ENCODE measurements around the gene ANKRD39. TPM values are rescaled to one million over a fixed set of nuclear protein-coding genes. Genes with fewer than 3 reads are reported as not detected.

Gene ANKRD39
- total and polyA plus RNA-seq, 2 of the 8 experiments (the other 6 are each of a cell fraction or from before 2014, with no cell fraction given): 18.5 to 21.3 TPM

DNA sequence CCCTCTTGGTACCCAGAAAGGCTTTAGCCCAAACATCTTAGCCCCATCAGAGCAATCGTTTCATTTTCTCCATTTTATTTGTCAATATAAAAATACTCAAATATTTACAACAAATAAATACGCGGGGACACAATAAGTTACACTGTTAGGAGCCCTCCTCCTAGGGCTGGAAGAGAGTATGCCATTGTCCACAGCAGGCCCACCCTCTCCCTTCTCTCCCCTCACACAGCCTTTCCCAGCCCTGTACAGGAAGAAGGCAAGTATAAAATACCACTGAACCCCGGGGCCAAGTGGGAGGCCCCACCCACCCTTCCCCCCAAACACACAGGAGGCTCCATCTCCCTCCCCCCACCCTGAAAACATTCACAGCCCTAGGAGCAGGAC is 1.9 kb upstream of the ANKRD39 start:
- H2AK5ac ChIP-seq (ENCODE audit: low read depth, low read length): no peak overlapping the region
- H4K20me1 ChIP-seq (replicated peaks in 1 of 2; ENCODE audit: control insufficient read depth in 1 of 2, insufficient read depth in 2 of 2, low read length in 2 of 2): peaks cover 14 to 15% of the 10 kb centered on the region in 2 experiments
- no peak overlapping the region for H3K23ac ChIP-seq (ENCODE audit: insufficient read length)
- H2BK5ac ChIP-seq (ENCODE audit: low read depth, low read length): no peak overlapping the region; the same call in 1 of the 2 replicates
- ChIA-PET CTCF (ENCODE audit: partially characterized antibody) (interaction anchor here (1.4 to 8.3 kb wide), 9 partner anchors 9 to 96 kb away, joined by 3 to 89 read pairs (median 21); no protein-coding TSS in a partner anchor), POLR2A (ENCODE audit: partially characterized antibody) (interaction anchor here (0.6 to 5.8 kb wide), 10 partner anchors 8 to 90 kb away, joined by 3 to 49 read pairs (median 5); partner anchors contain the start of gene SEMA4C)
- H2BK120ac ChIP-seq (replicated peaks; ENCODE audit: low read depth, low read length): no peak overlapping the region
- H4K8ac ChIP-seq (ENCODE audit: extremely low read depth, insufficient read depth, low read length): no peak overlapping the region
- peaks cover 0 to 17% of the 10 kb centered on the region in 2 experiments; a peak in 3 of 4 replicates for H3K79me2 ChIP-seq (ENCODE audit: control insufficient read depth in 1 of 2, insufficient read depth in 2 of 2, low read length in 2 of 2)
- H3K79me1 ChIP-seq (ENCODE audit: low read depth, low read length): peaks cover 6% of the 10 kb centered on the region; the same call in 1 of the 2 replicates
- H2BK20ac ChIP-seq (ENCODE audit: low read length): no peak overlapping the region
- H3K4ac ChIP-seq (replicated peaks; ENCODE audit: insufficient read length, low read depth, low read length): no peak overlapping the region
- no peaks in the 10 kb centered on the region for H3K27me3 ChIP-seq (replicated peaks in 1 of 4; ENCODE audit: control insufficient read depth in 3 of 4, extremely low read depth in 1 of 4, insufficient read depth in 3 of 4, low read length in 3 of 4)
- DNase-seq (ENCODE audit: low read depth in 1 of 2, low spot score in 2 of 2) (no peak), FAIRE-seq (no peak)
- H3K23me2 ChIP-seq (ENCODE audit: low read depth, low read length): peaks cover 10% of the 10 kb centered on the region; the same call in 1 of the 2 replicates
- H3K14ac ChIP-seq (ENCODE audit: insufficient read length): no peak overlapping the region
- H2BK12ac ChIP-seq (ENCODE audit: low read depth, low read length): no peak overlapping the region
- 78 to 100% methylated on average over 1 to 4 of the region's 4 CpGs for whole genome bisulfite sequencing, 2 experiments (ENCODE audit: extremely low coverage in 1 of 2, insufficient coverage in 1 of 2, insufficient read length in 1 of 2, insufficient replicate concordance in 2 of 2, low coverage in 1 of 2, low lambda C conversion rate in 2 of 2, missing lambda C conversion rate in 1 of 2)
- H3K36me3 ChIP-seq (ENCODE audit: control insufficient read depth in 2 of 4, insufficient read depth in 4 of 4, low read length in 3 of 4): peaks cover 17 to 43% (median 34%) of the 10 kb centered on the region in 4 experiments
- H3K9me3 ChIP-seq (ENCODE audit: insufficient read depth in 2 of 2, low read depth in 1 of 2, low read length in 1 of 2): no peaks in the 10 kb centered on the region
- no peak overlapping the region for H3K4me3 ChIP-seq (ENCODE audit: extremely low read depth in 1 of 4, insufficient read depth in 2 of 4, low read depth in 3 of 4, low read length in 4 of 4)
- TF ChIP-seq, protein P1, sequence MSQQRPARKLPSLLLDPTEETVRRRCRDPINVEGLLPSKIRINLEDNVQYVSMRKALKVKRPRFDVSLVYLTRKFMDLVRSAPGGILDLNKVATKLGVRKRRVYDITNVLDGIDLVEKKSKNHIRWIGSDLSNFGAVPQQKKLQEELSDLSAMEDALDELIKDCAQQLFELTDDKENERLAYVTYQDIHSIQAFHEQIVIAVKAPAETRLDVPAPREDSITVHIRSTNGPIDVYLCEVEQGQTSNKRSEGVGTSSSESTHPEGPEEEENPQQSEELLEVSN (IDR thresholded peaks at IDR 0.05): no peak
- H3K4me2 ChIP-seq (ENCODE audit: insufficient read depth in 1 of 2, low read depth in 2 of 2, low read length in 2 of 2): peak overlapping the region in 1 of 2 experiments; percentile 54; a peak in 1 of 4 replicates
- H3K9ac ChIP-seq (replicated peaks in 1 of 4; ENCODE audit: extremely low read depth in 1 of 4, low read depth in 3 of 4, low read length in 3 of 4): no peak overlapping the region
- no peak overlapping the region for H3K27ac ChIP-seq (ENCODE audit: low read depth, low read length)
- H4K5ac ChIP-seq (ENCODE audit: insufficient read length, low read depth, low read length): no peak overlapping the region
- H2AFZ ChIP-seq (ENCODE audit: low read length): no peak overlapping the region
- H2BK15ac ChIP-seq (ENCODE audit: low read length): no peak overlapping the region
- H3K4me1 ChIP-seq (replicated peaks in 1 of 4; ENCODE audit: control insufficient read depth in 3 of 4, insufficient read depth in 4 of 4, low read length in 3 of 4): peaks cover 3 to 11% (median 8%) of the 10 kb centered on the region in 4 experiments
- no peak overlapping the region for H3K56ac ChIP-seq (replicated peaks; ENCODE audit: insufficient read length, low read depth, low read length)
- H4K91ac ChIP-seq (replicated peaks; ENCODE audit: insufficient read length, low read length): no peak overlapping the region
- H3K18ac ChIP-seq (ENCODE audit: extremely low read depth, low read length): no peak overlapping the region

All from H1 (cell line).